HFF-Myc (cell line): Measurements from ENCODE around the gene IRGC.
"Not testable (repeated sequence)": the region's sequence is repeated elsewhere in the genome, so short reads cannot be mapped to it uniquely, and the experiment has no call there.

ENCODE experiments used
- DNase-seq: peaks from one replicate; pipeline ENCODE4 v3.0.0-alpha.2; 2011; ENCODE audit warnings: low read depth; ENCODE audit errors: extremely low read depth
- H3K4me3 ChIP-seq: replicated peaks from 2 replicates; pipeline ENCODE4 v1.5.1; 2011; ENCODE audit warnings: low read depth, mild to moderate bottlenecking, control low read depth, low read length
- CTCF ChIP-seq: IDR thresholded peaks from 2 replicates; pipeline ENCODE4 v1.5.1; 2012; ENCODE audit warnings: mild to moderate bottlenecking, low read depth, low read length, control low read depth; ENCODE audit errors: missing control alignments

The IRGC gene

DNA sequence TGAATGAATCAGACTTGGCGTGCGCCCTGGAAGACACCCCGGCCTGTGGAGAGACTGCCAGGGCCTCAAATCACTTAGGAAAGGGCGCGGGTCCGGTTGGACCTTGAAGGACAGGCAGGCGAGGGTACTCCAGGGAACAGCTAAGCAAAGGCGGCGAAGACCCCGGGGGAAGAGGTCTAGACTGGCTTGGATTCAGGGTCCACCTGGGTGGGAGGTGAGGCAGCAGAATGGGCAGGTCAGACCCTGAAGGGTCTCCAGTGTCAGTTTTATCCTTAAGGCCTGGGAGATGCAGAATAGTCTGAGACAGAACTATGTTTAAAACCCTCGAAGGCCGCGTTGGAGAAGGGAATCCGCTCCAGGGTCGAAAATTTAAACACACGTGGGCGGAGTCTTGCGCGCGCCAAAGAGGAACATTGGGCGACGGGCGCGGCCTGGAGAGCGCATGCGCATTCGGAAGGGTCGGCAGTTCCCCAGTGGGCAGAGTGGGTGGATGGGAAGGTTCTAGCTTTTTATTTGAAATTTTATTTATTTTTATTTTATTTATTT, 39.5 kb downstream of the IRGC start:
- DNase-seq: no peak
- peak overlapping the region; percentile 83 for H3K4me3 ChIP-seq
- TF ChIP-seq CTCF: no peak

DNA sequence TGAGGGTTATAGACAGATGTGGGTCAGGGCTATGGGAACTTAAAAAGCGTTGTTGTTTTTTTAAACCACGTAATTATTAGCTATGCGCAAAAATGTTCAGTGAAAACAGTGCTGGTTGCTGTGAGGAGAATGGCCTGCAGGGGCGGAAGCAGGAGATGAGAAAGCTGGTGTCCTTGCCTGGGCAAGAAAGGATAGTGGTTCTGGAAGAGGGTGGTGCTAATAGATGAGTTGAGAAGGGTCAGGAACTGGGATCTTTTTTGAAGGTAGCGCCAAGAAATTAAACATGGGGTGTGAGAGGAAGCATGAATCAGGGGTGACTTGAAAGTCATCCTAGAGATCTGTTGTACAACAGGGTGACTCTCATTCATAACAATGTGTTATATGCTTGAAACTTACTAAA, 43.6 kb downstream of the IRGC start:
- no peak overlapping the region for H3K4me3 ChIP-seq
- peak; percentile 45 for DNase-seq
- TF ChIP-seq CTCF: peak; percentile 50

- no peak overlapping the region for H3K4me3 ChIP-seq
- TF ChIP-seq CTCF: no peak
- no peak for DNase-seq
These were observed 45.1 kb downstream of the IRGC start for GRCh38 chr19:43760941-43761340.

GRCh38 chr19:43762814-43763213, 46.9 kb downstream of the IRGC start:
- H3K4me3 ChIP-seq: no peak overlapping the region
- no peak for DNase-seq
- TF ChIP-seq CTCF: no peak

DNA sequence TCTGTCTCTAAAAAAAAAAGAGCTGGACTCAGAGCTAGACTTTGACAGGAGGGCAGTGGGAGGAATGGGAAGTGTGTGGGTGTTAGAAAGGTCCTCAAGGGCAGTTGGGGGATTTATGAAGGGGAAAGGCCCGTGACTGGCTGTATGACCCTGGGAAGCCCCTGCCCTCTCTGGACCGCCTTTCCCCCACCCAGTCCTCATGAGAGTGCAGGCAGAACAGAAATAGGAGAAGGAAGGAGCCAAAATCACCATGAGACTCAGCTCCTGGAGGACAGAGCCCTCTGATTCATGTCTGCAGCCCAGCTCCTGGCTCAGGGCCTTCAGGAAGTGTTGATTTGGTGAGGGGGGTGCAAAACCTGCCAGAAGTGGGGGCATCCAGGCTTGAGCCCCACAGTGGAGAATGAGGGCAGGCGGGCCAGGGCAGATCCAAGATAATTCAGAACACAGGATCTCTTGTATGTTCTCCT, 47.6 kb downstream of the IRGC start:
- no peak for DNase-seq
- H3K4me3 ChIP-seq: no peak overlapping the region

DNA sequence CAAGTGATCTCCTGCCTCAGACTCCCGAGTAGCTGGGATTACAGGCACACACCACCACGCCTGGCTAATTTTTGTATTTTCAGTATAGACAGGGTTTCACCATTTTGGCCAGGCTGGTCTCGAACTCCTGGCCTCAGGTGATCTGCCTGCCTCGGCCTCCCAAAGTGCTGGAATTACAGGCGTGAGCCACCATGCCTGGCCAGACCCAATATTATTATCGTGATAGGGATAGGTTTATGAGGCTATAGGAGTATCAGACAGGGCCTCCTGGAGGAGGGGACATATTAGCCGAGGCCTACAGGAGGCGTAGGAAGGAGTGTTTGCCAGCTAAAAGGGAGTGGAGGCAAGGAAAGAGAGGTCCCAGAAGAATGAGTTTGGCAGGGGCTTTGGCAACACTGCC, 48.8 kb downstream of the IRGC start:
- DNase-seq: not testable (repeated sequence)

More for the DNA sequence above, 47.6 kb downstream of the IRGC start:
- no peak for TF ChIP-seq CTCF

DNA sequence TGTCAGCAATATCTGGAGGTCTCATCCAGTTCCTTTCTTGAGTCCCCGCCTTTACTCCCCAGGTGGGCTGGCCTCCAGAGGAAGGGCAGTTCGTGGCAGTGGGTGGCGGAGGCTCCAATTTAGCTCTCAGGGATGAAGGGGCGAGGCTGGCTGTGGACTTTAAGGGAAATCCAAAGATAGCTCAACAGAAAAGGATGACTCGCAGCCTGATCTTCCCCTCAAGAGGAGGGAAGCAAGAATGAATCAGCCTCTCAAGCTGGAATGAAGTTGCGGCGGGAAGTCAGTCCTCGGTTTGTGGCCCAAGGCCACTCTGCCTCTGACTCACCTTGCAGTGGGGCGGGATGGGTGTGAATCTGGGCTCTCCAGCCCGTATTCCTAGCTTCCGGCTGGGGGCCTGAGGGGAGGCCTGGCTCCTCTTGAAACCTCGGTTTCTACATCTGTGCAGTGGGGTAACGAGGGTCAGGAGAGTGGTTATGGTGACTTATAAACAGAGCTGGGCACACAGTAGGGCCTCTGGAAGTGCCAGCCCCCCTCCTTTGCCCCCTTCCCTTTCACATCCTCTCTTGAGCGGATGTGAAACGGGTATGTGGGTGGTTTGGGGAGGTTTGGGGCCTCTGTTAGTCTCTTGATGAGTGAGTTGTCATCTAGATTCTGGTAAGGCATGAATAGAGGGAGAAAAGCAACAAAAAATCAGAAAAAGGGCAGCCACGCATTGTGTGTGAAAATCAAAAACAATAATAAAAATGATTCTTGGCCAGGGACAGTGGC, 49.4 kb downstream of the IRGC start:
- no peak for TF ChIP-seq CTCF
- no peak overlapping the region for H3K4me3 ChIP-seq
- DNase-seq: peak; percentile 88

More for the DNA sequence above, 48.8 kb downstream of the IRGC start:
- H3K4me3 ChIP-seq: not testable (repeated sequence)
